C4-2B (cell line): ENCODE results near the gene DOC2A.

Experiments used
- ZFX ChIP-seq: fragments of 450-650 bp; IDR thresholded peaks from 2 replicates; pipeline ENCODE4 v1.6.1; 2017
- TF ChIP-seq, protein P1 (sequence below): fragments of 450-650 bp; conservative IDR thresholded peaks from 2 replicates; pipeline ENCODE4 v1.5.1; 2017; ENCODE audit warnings: mild to moderate bottlenecking

DNA sequence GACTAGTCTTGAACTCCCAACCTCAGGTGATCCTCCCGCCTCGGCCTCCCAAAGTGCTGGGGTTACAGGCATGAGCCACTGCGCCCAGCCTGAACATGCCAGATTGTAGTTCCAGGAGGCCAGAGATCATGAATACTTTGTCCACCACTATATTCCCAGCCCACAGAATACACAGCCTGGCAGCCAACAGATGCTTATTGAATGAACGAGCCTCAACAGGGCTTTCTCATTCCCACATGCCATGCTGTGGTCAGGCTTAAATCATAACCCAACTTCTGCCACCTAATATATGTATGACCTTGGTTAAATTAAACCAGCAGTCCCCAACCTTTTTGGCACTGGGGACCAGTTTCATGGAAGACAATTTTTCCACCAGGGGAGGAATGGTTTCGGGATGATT, 52.1 kb downstream of the DOC2A start:
- TF ChIP-seq, protein P1, sequence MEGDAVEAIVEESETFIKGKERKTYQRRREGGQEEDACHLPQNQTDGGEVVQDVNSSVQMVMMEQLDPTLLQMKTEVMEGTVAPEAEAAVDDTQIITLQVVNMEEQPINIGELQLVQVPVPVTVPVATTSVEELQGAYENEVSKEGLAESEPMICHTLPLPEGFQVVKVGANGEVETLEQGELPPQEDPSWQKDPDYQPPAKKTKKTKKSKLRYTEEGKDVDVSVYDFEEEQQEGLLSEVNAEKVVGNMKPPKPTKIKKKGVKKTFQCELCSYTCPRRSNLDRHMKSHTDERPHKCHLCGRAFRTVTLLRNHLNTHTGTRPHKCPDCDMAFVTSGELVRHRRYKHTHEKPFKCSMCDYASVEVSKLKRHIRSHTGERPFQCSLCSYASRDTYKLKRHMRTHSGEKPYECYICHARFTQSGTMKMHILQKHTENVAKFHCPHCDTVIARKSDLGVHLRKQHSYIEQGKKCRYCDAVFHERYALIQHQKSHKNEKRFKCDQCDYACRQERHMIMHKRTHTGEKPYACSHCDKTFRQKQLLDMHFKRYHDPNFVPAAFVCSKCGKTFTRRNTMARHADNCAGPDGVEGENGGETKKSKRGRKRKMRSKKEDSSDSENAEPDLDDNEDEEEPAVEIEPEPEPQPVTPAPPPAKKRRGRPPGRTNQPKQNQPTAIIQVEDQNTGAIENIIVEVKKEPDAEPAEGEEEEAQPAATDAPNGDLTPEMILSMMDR = no peak
- no peak for TF ChIP-seq ZFX
